ENCODE results near the gene PAQR8. TPM values are rescaled to one million over a fixed set of nuclear protein-coding genes. Genes with fewer than 3 reads are reported as not detected.

PAQR8 gene
- total and polyA plus RNA-seq, 2 of the 13 experiments (the other 11 are each of a cell fraction or from before 2014, with no cell fraction given), result 37.7 to 50.7 TPM

DNA sequence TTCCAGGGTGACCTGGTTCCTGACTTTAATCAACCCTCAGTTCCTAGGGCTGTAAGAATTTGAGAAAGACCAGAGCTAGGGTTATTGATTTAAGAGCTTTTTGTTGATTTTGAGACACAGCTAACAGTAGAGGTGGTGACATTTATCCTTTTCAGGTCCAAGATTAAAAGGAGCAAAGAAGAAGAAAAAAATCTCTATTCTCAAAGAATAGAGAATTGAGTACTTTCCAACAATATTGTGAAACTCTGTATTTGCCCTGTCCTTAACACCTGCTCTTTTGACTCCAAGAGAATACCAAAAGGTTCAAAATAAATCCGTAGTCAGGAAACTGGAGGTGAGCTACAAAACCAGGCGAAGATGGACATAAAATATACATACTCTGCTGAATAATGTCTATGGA lies 7.3 kb downstream of the PAQR8 start (continued):
- TF ChIP-seq, protein P1, sequence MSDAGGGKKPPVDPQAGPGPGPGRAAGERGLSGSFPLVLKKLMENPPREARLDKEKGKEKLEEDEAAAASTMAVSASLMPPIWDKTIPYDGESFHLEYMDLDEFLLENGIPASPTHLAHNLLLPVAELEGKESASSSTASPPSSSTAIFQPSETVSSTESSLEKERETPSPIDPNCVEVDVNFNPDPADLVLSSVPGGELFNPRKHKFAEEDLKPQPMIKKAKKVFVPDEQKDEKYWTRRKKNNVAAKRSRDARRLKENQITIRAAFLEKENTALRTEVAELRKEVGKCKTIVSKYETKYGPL (CRISPR knock-in tag; IDR thresholded peaks at IDR 0.05), result no peak
- 0 out of 2 replicates have a peak, but pooled peaks have one; percentile 28 for TF ChIP-seq SIX1 (CRISPR knock-in tag; IDR thresholded peaks at IDR 0.05; ENCODE audit: borderline replicate concordance)
- no peak for TF ChIP-seq AKNA (CRISPR knock-in tag; IDR thresholded peaks at IDR 0.05; ENCODE audit: borderline replicate concordance)
- no peak for TF ChIP-seq PLRG1 (conservative IDR thresholded peaks at IDR 0.05)
- no peak for TF ChIP-seq CTCF (CRISPR knock-in tag; IDR thresholded peaks at IDR 0.05)
- TF ChIP-seq MTF2 (CRISPR knock-in tag; IDR thresholded peaks at IDR 0.05; ENCODE audit: borderline replicate concordance), result no peak
- no peak for TF ChIP-seq ZNF883 (CRISPR knock-in tag; IDR thresholded peaks at IDR 0.05; ENCODE audit: not compliant biosample characterization)
- no peak for TF ChIP-seq ISX (CRISPR knock-in tag; conservative IDR thresholded peaks at IDR 0.05)
- TF ChIP-seq, protein P2, sequence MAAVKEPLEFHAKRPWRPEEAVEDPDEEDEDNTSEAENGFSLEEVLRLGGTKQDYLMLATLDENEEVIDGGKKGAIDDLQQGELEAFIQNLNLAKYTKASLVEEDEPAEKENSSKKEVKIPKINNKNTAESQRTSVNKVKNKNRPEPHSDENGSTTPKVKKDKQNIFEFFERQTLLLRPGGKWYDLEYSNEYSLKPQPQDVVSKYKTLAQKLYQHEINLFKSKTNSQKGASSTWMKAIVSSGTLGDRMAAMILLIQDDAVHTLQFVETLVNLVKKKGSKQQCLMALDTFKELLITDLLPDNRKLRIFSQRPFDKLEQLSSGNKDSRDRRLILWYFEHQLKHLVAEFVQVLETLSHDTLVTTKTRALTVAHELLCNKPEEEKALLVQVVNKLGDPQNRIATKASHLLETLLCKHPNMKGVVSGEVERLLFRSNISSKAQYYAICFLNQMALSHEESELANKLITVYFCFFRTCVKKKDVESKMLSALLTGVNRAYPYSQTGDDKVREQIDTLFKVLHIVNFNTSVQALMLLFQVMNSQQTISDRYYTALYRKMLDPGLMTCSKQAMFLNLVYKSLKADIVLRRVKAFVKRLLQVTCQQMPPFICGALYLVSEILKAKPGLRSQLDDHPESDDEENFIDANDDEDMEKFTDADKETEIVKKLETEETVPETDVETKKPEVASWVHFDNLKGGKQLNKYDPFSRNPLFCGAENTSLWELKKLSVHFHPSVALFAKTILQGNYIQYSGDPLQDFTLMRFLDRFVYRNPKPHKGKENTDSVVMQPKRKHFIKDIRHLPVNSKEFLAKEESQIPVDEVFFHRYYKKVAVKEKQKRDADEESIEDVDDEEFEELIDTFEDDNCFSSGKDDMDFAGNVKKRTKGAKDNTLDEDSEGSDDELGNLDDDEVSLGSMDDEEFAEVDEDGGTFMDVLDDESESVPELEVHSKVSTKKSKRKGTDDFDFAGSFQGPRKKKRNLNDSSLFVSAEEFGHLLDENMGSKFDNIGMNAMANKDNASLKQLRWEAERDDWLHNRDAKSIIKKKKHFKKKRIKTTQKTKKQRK (IDR thresholded peaks at IDR 0.05; ENCODE audit: low read length), result no peak
- no peak for TF ChIP-seq SUZ12 (IDR thresholded peaks at IDR 0.05; ENCODE audit: low read depth, low read length)
- no peak for TF ChIP-seq TRIM22 (IDR thresholded peaks at IDR 0.05)
- TF ChIP-seq IKZF4 (CRISPR knock-in tag; IDR thresholded peaks at IDR 0.05; ENCODE audit: borderline replicate concordance, low read depth, not compliant biosample characterization), result no peak
- peak; percentile 92 for TF ChIP-seq NFIC (IDR thresholded peaks at IDR 0.05; ENCODE audit: low read length)
- peak; percentile 23 for TF ChIP-seq MED8 (CRISPR knock-in tag; IDR thresholded peaks at IDR 0.05; ENCODE audit: insufficient replicate concordance)
- TF ChIP-seq HMGXB4 (CRISPR knock-in tag; IDR thresholded peaks at IDR 0.05; ENCODE audit: borderline replicate concordance in 1 of 2, low read depth in 1 of 2), result no peak
